Calu3 (cell line): Measurements from ENCODE around the gene ATP7A. TPM values are rescaled to one million over a fixed set of nuclear protein-coding genes. Genes with fewer than 3 reads are reported as not detected.
A peak's percentile ranks its signal among the peaks of the same experiment; 100 is the strongest.
"Not testable (repeated sequence)": the region's sequence is repeated elsewhere in the genome, so short reads cannot be mapped to it uniquely, and the experiment has no call there.

Experiments used
- BruUV-seq: library from RNA; stranded (reverse); fragments of 400-500 nt; replicated peaks from 2 replicates; lab custom pipeline; 2021; lab: Mats Ljungman, UMichigan
- CTCF ChIA-PET: fragments of 300-600 bp; sonication (Branson Sonifier 250); formaldehyde crosslinking; loops from one replicate; lab custom pipeline; 2022; ENCODE audit warnings: antibody characterized with exemption; lab: Charles Lee
- DNase-seq: peaks from one replicate; pipeline ENCODE4 v3.0.0; 2022
- H3K27ac Mint-ChIP-seq: one replicate; pipeline ENCODE4 v1.8.0; 2022; ENCODE audit warnings: mixed read lengths; ENCODE audit not compliant: unreplicated experiment
- H3K27me3 Mint-ChIP-seq: one replicate; pipeline ENCODE4 v1.8.0; 2022; ENCODE audit warnings: mixed read lengths; ENCODE audit not compliant: unreplicated experiment
- H3K36me3 Mint-ChIP-seq: one replicate; pipeline ENCODE4 v1.8.0; 2022; ENCODE audit warnings: mild to moderate bottlenecking, moderate library complexity, mixed read lengths; ENCODE audit not compliant: insufficient read depth, unreplicated experiment
- H3K4me1 Mint-ChIP-seq: one replicate; pipeline ENCODE4 v1.8.0; 2022; ENCODE audit warnings: mild to moderate bottlenecking, low read depth, mixed read lengths; ENCODE audit not compliant: unreplicated experiment
- H3K4me3 Mint-ChIP-seq: one replicate; pipeline ENCODE4 v1.8.0; 2022; ENCODE audit warnings: mild to moderate bottlenecking, low read depth, moderate library complexity, mixed read lengths; ENCODE audit not compliant: unreplicated experiment
- H3K9me3 Mint-ChIP-seq: one replicate; pipeline ENCODE4 v1.8.0; 2022; ENCODE audit warnings: low read depth, mixed read lengths; ENCODE audit not compliant: unreplicated experiment
- intact Hi-C: fragments of 100-400 bp; cut with micrococcal nuclease; formaldehyde crosslinking; loops from one replicate; pipeline ENCODE4 v1.10.0; 2022; ENCODE audit not compliant: unreplicated experiment
- total RNA-seq: library from RNA; stranded (reverse); gene quantifications from 2 replicates; pipeline ENCODE4 v1.2.3, GENCODE V29; 2022
- TF ChIP-seq, protein P1 (sequence below): fragments of 200-600 bp; IDR thresholded peaks from one replicate; pipeline ENCODE4 v1.8.0; 2022; ENCODE audit warnings: antibody characterized with exemption; ENCODE audit not compliant: unreplicated experiment

Gene ATP7A
- total RNA-seq, 1 experiment from 2014 or later = 15.2 TPM

DNA sequence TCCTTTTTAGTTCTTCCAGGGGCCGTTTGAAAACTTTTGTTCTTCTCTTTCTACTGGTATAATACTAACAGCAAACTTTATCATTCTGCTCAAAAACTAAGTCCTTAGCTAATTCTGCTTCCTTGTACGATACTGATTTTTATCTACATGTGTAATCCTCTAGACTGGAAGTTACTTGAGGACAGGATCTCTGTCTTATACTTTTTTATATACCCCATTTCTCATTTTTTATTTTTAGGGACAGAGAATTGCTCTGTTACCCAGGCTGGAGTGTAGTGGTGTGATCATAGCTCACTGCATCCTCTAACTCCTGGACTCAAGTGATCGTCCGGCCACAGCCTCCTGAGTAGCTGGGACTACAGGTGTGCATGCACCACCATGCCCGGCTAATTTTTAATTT lies 9.0 kb upstream of the ATP7A start:
- intact Hi-C loops = no loop called here
- no TSS peak for BruUV-seq
- Mint-ChIP-seq H3K36me3 (peaks cover 50% of the 10 kb centered on the region), H3K27ac (no peak overlapping the region), H3K4me1 (no peaks in the 10 kb centered on the region), H3K4me3 (peak overlapping the region; percentile 91), H3K9me3 (no peaks in the 10 kb centered on the region), H3K27me3 (no peaks in the 10 kb centered on the region)
- no peak for DNase-seq
- TF ChIP-seq, protein P1, sequence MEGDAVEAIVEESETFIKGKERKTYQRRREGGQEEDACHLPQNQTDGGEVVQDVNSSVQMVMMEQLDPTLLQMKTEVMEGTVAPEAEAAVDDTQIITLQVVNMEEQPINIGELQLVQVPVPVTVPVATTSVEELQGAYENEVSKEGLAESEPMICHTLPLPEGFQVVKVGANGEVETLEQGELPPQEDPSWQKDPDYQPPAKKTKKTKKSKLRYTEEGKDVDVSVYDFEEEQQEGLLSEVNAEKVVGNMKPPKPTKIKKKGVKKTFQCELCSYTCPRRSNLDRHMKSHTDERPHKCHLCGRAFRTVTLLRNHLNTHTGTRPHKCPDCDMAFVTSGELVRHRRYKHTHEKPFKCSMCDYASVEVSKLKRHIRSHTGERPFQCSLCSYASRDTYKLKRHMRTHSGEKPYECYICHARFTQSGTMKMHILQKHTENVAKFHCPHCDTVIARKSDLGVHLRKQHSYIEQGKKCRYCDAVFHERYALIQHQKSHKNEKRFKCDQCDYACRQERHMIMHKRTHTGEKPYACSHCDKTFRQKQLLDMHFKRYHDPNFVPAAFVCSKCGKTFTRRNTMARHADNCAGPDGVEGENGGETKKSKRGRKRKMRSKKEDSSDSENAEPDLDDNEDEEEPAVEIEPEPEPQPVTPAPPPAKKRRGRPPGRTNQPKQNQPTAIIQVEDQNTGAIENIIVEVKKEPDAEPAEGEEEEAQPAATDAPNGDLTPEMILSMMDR = no peak
- CTCF ChIA-PET = no interaction called here

DNA sequence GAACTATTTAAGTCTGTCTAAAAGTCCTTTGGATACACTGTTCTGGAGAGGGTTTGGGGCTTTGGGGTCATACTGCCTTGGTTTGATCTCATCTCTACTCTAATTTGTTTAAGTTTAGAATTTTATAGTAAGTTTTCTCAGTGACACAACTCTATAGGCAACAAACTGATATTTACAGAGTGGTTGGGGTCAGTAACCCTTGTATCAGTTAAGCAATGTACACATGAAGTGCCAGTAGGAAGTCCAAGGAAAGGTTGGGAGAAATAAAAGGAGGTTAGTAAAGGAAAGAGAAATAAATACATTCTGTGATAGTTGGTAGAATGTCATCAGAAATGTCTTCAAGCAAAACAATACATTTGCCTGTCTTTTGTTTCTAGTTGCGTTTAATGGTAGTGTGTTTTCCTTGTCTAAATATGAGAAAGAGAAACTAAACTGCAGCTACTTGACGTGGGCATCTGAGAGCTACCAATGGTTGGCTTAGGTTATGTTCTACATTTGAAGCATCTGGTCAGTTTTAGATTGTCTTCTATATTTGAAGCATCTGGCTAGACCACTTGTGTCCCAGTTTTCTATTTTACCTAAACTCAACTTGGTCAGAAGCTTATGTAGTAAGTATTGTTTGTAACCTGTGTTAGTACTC lies 6.9 kb downstream of the ATP7A start:
- Mint-ChIP-seq H3K36me3 (no peaks in the 10 kb centered on the region), H3K27me3 (no peaks in the 10 kb centered on the region), H3K9me3 (no peaks in the 10 kb centered on the region), H3K4me1 (peaks cover 23% of the 10 kb centered on the region), H3K4me3 (peak overlapping the region; percentile 60), H3K27ac (peak overlapping the region; percentile 65)
- CTCF ChIA-PET = no interaction called here
- intact Hi-C loops = no loop called here
- TF ChIP-seq, protein P1 = no peak
- no peak for DNase-seq
- BruUV-seq = no TSS peak

DNA sequence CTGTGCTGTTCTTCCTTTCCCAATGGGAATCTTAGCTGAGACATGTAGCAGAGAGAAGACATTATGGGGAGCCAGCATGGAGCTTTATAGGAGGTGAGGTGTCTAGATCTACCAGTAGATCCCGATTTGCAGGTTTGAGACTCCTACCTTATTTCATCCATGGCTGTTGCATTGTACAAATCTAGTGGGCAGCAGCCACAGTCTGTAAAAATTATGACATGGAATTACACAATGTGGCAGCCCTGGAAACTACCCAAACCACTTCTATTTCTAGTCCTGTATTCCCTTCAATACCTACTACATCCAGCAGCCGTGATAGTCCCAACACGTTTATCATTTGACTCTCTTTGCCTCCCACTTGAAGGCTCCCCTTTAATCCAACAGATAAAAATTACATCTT lies 8.1 kb downstream of the ATP7A start:
- H3K4me3 Mint-ChIP-seq = no peak overlapping the region
- no TSS peak for BruUV-seq
- intact Hi-C loops = no loop called here
- no peak overlapping the region for H3K27ac Mint-ChIP-seq
- no peaks in the 10 kb centered on the region for H3K36me3 Mint-ChIP-seq
- TF ChIP-seq, protein P1 = no peak
- H3K9me3 Mint-ChIP-seq = no peaks in the 10 kb centered on the region
- CTCF ChIA-PET = no interaction called here
- H3K4me1 Mint-ChIP-seq = peaks cover 14% of the 10 kb centered on the region
- no peaks in the 10 kb centered on the region for H3K27me3 Mint-ChIP-seq
- no peak for DNase-seq

DNA sequence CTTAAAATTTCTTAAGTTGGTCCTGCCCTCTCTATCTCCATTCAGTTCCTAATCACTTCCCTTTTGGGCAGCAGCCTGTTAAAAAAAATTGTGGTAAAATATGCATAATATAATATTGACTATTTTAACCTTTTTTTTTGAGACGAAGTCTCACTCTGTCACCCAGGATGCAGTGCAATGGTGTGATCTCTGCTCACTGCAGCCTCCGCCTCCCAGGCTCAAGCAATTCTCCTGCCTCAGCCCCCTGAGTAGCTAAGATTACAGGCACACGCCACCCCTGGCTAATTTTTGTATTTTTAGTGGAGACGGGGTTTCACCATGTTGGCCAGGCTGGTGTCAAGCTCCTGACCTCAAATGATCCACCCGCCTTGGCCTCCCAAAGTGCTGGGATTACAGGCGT lies 8.9 kb downstream of the ATP7A start:
- H3K27me3 Mint-ChIP-seq, BruUV-seq, H3K36me3 Mint-ChIP-seq, H3K4me3 Mint-ChIP-seq, H3K27ac Mint-ChIP-seq, CTCF ChIA-PET, DNase-seq, intact Hi-C loops, H3K9me3 Mint-ChIP-seq: not testable (repeated sequence)
- H3K4me1 Mint-ChIP-seq = peaks cover 14% of the 10 kb centered on the region

DNA sequence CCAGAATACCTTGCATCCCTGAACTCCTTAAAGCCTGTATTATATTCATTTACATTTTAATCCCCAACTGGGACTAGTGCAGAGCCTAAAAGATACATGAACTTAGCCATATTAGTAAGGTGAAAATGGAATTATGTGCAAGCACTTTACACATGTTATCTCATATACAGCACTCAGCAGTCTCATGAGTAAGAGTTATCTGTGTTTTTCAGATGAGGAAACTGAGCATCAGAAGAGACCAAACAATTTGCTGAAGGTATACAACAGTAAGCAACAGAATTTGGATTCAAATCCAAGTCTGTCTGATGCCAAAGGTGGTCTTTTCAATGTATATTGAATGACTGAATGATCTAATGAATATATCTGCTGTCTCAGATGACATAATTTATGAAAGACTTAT lies 12.3 kb downstream of the ATP7A start:
- TF ChIP-seq, protein P1 = no peak
- Mint-ChIP-seq H3K9me3 (no peaks in the 10 kb centered on the region), H3K27me3 (no peaks in the 10 kb centered on the region), H3K36me3 (no peaks in the 10 kb centered on the region), H3K4me1 (no peaks in the 10 kb centered on the region), H3K4me3 (no peak overlapping the region), H3K27ac (no peak overlapping the region)
- no TSS peak for BruUV-seq
- CTCF ChIA-PET = no interaction called here
- DNase-seq = no peak
- intact Hi-C loops = no loop called here
